ENCODE measurements around the gene SCGB3A2. TPM values are rescaled to one million over a fixed set of nuclear protein-coding genes. Genes with fewer than 3 reads are reported as not detected.

The SCGB3A2 gene
- total RNA-seq, 6 experiments from 2014 or later: not detected

- H3K36me3 ChIP-seq: no peaks in the 10 kb centered on the region
- no peaks in the 10 kb centered on the region for H3K4me1 ChIP-seq
- no peak for ATAC-seq
- no peak overlapping the region for H3K27ac ChIP-seq
- intact Hi-C loops (cut with DNase I): no loop called here
- H3K4me3 ChIP-seq: no peak overlapping the region
- no peaks in the 10 kb centered on the region for H3K9me3 ChIP-seq
- DNase-seq: no peak
- H3K27me3 ChIP-seq: no peaks in the 10 kb centered on the region
- no peak for TF ChIP-seq POLR2A (IDR thresholded peaks at IDR 0.05)
- no peak for TF ChIP-seq CTCF (IDR thresholded peaks at IDR 0.05)
- WGBS (ENCODE audit: insufficient coverage, low coverage, low lambda C conversion rate, missing lambda C conversion rate): 82% methylated on average over 4 of the region's 4 CpGs
Measured at GRCh38 chr5:147904110-147904509, 25.6 kb downstream of the SCGB3A2 start.

DNA sequence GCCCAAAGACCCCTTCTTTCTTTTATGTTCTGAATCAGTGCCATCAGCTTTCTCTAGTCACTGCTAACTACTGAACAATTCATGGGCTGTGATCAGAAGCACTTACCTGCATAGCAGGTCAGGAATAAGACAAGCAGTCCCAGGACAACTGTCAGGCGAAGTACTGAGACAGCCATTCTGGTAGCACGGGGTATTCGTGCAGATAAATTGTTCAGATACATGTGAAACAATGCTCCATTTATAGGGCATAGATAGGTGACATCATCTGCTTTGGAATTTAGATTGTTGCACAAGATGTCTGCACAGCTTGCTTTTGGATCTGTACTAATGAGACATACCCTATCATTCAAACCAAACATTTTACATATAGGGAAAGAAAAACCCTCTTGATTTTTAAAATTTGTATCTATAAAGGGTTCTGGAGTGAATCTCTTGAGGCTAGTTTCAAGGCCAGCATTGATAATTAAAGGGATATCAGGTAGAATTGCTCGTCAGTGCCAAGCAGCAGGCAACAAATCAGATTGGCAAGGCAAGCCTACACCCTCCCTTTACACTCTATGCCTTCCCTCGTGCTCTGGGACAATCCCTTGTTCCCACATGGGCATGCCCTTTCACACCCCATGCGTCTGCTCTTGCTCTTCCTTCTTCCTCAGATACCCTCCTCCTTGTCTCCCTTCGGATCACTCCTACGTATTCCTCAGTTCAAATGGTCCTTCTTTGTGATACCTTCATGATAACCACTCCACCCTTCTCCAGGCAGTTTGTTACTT is 28.0 kb downstream of the SCGB3A2 start, which contains the start of gene C5orf46:
C5orf46 (minus strand) TSS at position 213 of the 770 bp plus-strand sequence; CDS start at position 176, 37 bp downstream.
- H3K27me3 ChIP-seq: no peaks in the 10 kb centered on the region
- H3K27ac ChIP-seq: no peak within 1 kb of the TSS
- intact Hi-C loops (cut with DNase I): no loop called here
- no peak for TF ChIP-seq POLR2A (IDR thresholded peaks at IDR 0.05)
- no peak for TF ChIP-seq CTCF (IDR thresholded peaks at IDR 0.05)
- WGBS (ENCODE audit: insufficient coverage, low coverage, low lambda C conversion rate, missing lambda C conversion rate): 69% methylated on average over 6 of the region's 8 CpGs
- H3K36me3 ChIP-seq: no peaks in the 10 kb centered on the region
- DNase-seq (no peak), ATAC-seq (peak in 3 of 4 donors; percentile 30 to 87 (median 43))
- H3K4me3 ChIP-seq: no peak within 1 kb of the TSS
- no peaks in the 10 kb centered on the region for H3K9me3 ChIP-seq
- H3K4me1 ChIP-seq: peaks cover 0 to 2% (median 0%) of the 10 kb centered on the region in 4 donors

GRCh38 chr5:147911427-147911826 is 32.9 kb downstream of the SCGB3A2 start:
- H3K4me1 ChIP-seq: peaks cover 0 to 8% (median 3%) of the 10 kb centered on the region in 4 donors
- H3K9me3 ChIP-seq: no peaks in the 10 kb centered on the region
- 16% methylated on average over 6 of the region's 6 CpGs for WGBS (ENCODE audit: insufficient coverage, low coverage, low lambda C conversion rate, missing lambda C conversion rate)
- H3K27ac ChIP-seq: no peak overlapping the region
- intact Hi-C loops (cut with DNase I): no loop called here
- DNase-seq (peak; percentile 73 to 86 (median 75)), ATAC-seq (peak; percentile 92 to 99 (median 95))
- H3K36me3 ChIP-seq: no peaks in the 10 kb centered on the region
- no peak for TF ChIP-seq POLR2A (IDR thresholded peaks at IDR 0.05)
- no peak for TF ChIP-seq CTCF (IDR thresholded peaks at IDR 0.05)
- no peak overlapping the region for H3K4me3 ChIP-seq
- H3K27me3 ChIP-seq: no peaks in the 10 kb centered on the region

DNA sequence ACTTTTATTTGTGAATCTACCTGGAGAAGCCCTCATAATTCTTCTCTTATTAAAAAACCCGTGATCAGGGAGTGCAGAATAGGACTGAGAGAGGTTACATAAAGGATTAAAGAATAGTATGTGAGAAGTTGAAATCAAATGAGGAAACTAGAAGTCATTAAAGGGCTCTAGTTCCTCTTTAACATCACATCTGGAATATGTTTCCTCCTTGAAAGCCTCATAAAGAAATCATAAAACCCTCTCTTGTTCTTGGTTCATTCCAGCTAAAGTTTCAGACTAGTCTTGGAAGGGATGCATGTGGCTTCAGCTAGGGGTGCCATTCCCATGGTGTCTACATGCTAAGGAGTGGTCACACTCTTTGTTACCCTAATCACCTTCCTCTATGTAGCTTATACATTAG is 33.5 kb downstream of the SCGB3A2 start:
- TF ChIP-seq CTCF (IDR thresholded peaks at IDR 0.05) (no peak), POLR2A (IDR thresholded peaks at IDR 0.05) (no peak)
- H3K36me3 ChIP-seq: no peaks in the 10 kb centered on the region
- intact Hi-C loops (cut with DNase I): no loop called here
- H3K27me3 ChIP-seq: no peaks in the 10 kb centered on the region
- H3K27ac ChIP-seq: no peak overlapping the region
- no peak for DNase-seq
- no peak overlapping the region for H3K4me3 ChIP-seq
- H3K9me3 ChIP-seq: no peaks in the 10 kb centered on the region
- WGBS (ENCODE audit: insufficient coverage, low coverage, low lambda C conversion rate, missing lambda C conversion rate): 33% methylated on average over 1 of the region's 1 CpG
- ATAC-seq: peak in 1 of 4 donors; percentile 31
- peaks cover 0 to 8% (median 3%) of the 10 kb centered on the region in 4 donors for H3K4me1 ChIP-seq

All from right lobe of liver (tissue), 6 donors.